Gastroesophageal sphincter (tissue), 4 donors: ENCODE measurements around the gene PTPN14. TPM values are rescaled to one million over a fixed set of nuclear protein-coding genes. Genes with fewer than 3 reads are reported as not detected.

Experiments used
- ATAC-seq: fragments of 150-250 bp; one replicate; pipeline ENCODE4 v1.9.1; 2016; ENCODE audit warnings: mild to moderate bottlenecking, moderate library complexity
- H3K27ac ChIP-seq, 4 donors: fragments of 200-600 bp; sonication (generic) in 3 of 4; 1 replicate in 3 of 4; 2 replicates in 1 of 4; pipeline ENCODE4 v1.5.1; 2016 to 2019
- H3K27me3 ChIP-seq: fragments of 200-600 bp; sonication (generic); one replicate; pipeline ENCODE4 v1.5.1; 2019
- H3K36me3 ChIP-seq, 2 donors: fragments of 200-600 bp; sonication (generic); one replicate each; pipeline ENCODE4 v1.5.1; 2019; ENCODE audit warnings: control low read depth in 1 of 2
- H3K4me1 ChIP-seq, 3 donors: fragments of 200-600 bp; sonication (generic); 1 replicate in 2 of 3; 2 replicates in 1 of 3; pipeline ENCODE4 v1.5.1; 2016 to 2019; ENCODE audit warnings: control low read depth in 2 of 3
- H3K4me3 ChIP-seq, 2 donors: fragments of 200-600 bp; sonication (generic); one replicate each; pipeline ENCODE4 v1.5.1; 2019; ENCODE audit warnings: mild to moderate bottlenecking in 1 of 2, moderate library complexity in 1 of 2
- H3K9me3 ChIP-seq, 3 donors: fragments of 200-600 bp; sonication (generic); one replicate each; pipeline ENCODE4 v1.5.1; 2017 to 2019; ENCODE audit warnings: control low read depth in 2 of 3
- CTCF ChIP-seq, 4 experiments: fragments of 200-600 bp in 2 of 4; fragments of 450-650 bp in 2 of 4; sonication (generic) in 1 of 4; IDR thresholded peaks; one replicate each; pipeline ENCODE4 v1.5.1; 2017 to 2019; ENCODE audit warnings: antibody characterized with exemption in 4 of 4, mild to moderate bottlenecking in 2 of 4, moderate library complexity in 2 of 4
- EP300 ChIP-seq: sonication (generic); formaldehyde crosslinking; IDR thresholded peaks from one replicate; pipeline ENCODE4 v1.6.1; 2017; ENCODE audit warnings: antibody characterized with exemption, mild to moderate bottlenecking
- POLR2A ChIP-seq, 2 donors: fragments of 450-650 bp; IDR thresholded peaks; one replicate each; pipeline ENCODE4 v1.6.1; 2017; ENCODE audit warnings: antibody characterized with exemption in 2 of 2, mild to moderate bottlenecking in 2 of 2, moderate library complexity in 1 of 2
- POLR2AphosphoS5 ChIP-seq: sonication (generic); formaldehyde crosslinking; IDR thresholded peaks from one replicate; pipeline ENCODE4 v1.6.1; 2017; ENCODE audit warnings: antibody characterized with exemption
- WGBS, 2 donors: methylation state at CpG; one replicate each; pipeline ENCODE4 v1.1.5; 2018; ENCODE audit warnings: low coverage in 1 of 2; 5-methylcytosine and 5-hydroxymethylcytosine counted together
- total RNA-seq, 4 donors: library from RNA; depleted of rRNA; stranded (reverse); fragments of >200 nt; gene quantifications; one replicate each; pipeline ENCODE4 v1.1.0, GENCODE V29; 2016

Gene PTPN14
- total RNA-seq, 4 donors from 2014 or later: 38.9 to 96.8 (median 75.4) TPM

- Histone ChIP-seq H3K27me3 (no peaks in the 10 kb centered on the region), H3K4me3 (no peak overlapping the region), H3K36me3 (no peaks in the 10 kb centered on the region), H3K27ac (peak overlapping the region; percentile 64 to 78 (median 71)), H3K9me3 (no peaks in the 10 kb centered on the region), H3K4me1 (peaks cover 18 to 100% (median 28%) of the 10 kb centered on the region in 3 donors)
- 31 to 37% methylated on average over 2 of the region's 2 CpGs for WGBS, 2 donors
- peak; percentile 43 for ATAC-seq
- TF ChIP-seq POLR2AphosphoS5 (peak; percentile 18), CTCF (IDR thresholded peaks at IDR 0.05) (no peak), EP300 (no peak), POLR2A (IDR thresholded peaks at IDR 0.05) (no peak)
Measured at GRCh38 chr1:214541693-214542092, 9.7 kb downstream of the PTPN14 start.

GRCh38 chr1:214541206-214541605, 10.2 kb downstream of the PTPN14 start:
- TF ChIP-seq POLR2A (IDR thresholded peaks at IDR 0.05) (no peak), EP300 (no peak), POLR2AphosphoS5 (no peak), CTCF (IDR thresholded peaks at IDR 0.05) (no peak)
- H3K4me3 ChIP-seq: no peak overlapping the region
- H3K36me3 ChIP-seq: no peaks in the 10 kb centered on the region
- no peaks in the 10 kb centered on the region for H3K27me3 ChIP-seq
- ATAC-seq: peak; percentile 37
- peak overlapping the region; percentile 64 to 78 (median 71) for H3K27ac ChIP-seq
- H3K9me3 ChIP-seq: no peaks in the 10 kb centered on the region
- 51% methylated on average over 2 of the region's 2 CpGs; no CpG with 5 or more reads in 1 of the 2 donors for WGBS, 2 donors
- H3K4me1 ChIP-seq: peaks cover 18 to 100% (median 28%) of the 10 kb centered on the region in 3 donors

GRCh38 chr1:214540324-214540723, 11.1 kb downstream of the PTPN14 start:
- Histone ChIP-seq H3K36me3 (no peaks in the 10 kb centered on the region), H3K27me3 (no peaks in the 10 kb centered on the region), H3K4me1 (peaks cover 18 to 99% (median 27%) of the 10 kb centered on the region in 3 donors), H3K27ac (peak overlapping the region; percentile 49 to 81 (median 71)), H3K9me3 (no peaks in the 10 kb centered on the region), H3K4me3 (no peak overlapping the region)
- no peak for TF ChIP-seq EP300
- TF ChIP-seq POLR2AphosphoS5: no peak
- no peak for TF ChIP-seq CTCF (IDR thresholded peaks at IDR 0.05)
- no peak for TF ChIP-seq POLR2A (IDR thresholded peaks at IDR 0.05)
- no peak for ATAC-seq
- WGBS, 2 donors: 16 to 59% methylated on average over 3 to 5 of the region's 5 CpGs

GRCh38 chr1:214538496-214538895, 12.9 kb downstream of the PTPN14 start:
- Histone ChIP-seq H3K27ac (peak overlapping the region; percentile 50 to 73 (median 64)), H3K36me3 (no peaks in the 10 kb centered on the region), H3K27me3 (no peaks in the 10 kb centered on the region), H3K4me3 (no peak overlapping the region), H3K9me3 (no peaks in the 10 kb centered on the region), H3K4me1 (peaks cover 18 to 81% (median 24%) of the 10 kb centered on the region in 3 donors)
- WGBS, 2 donors: 9 to 26% methylated on average over 3 of the region's 3 CpGs
- TF ChIP-seq CTCF (IDR thresholded peaks at IDR 0.05) (no peak), POLR2AphosphoS5 (no peak), POLR2A (IDR thresholded peaks at IDR 0.05) (no peak), EP300 (no peak)
- no peak for ATAC-seq

- ATAC-seq: no peak
- WGBS, 2 donors: 41 to 59% methylated on average over 4 of the region's 4 CpGs
Measured at GRCh38 chr1:214537872-214538473, 13.4 kb downstream of the PTPN14 start.

More at GRCh38 chr1:214537872-214538473, 13.4 kb downstream of the PTPN14 start:
- H3K36me3 ChIP-seq: peaks cover 0 to under 1% of the 10 kb centered on the region in 2 donors
- no peak overlapping the region for H3K4me3 ChIP-seq
- no peaks in the 10 kb centered on the region for H3K27me3 ChIP-seq
- no peak for TF ChIP-seq EP300
- no peak for TF ChIP-seq POLR2AphosphoS5
- no peak for TF ChIP-seq CTCF (IDR thresholded peaks at IDR 0.05)
- TF ChIP-seq POLR2A (IDR thresholded peaks at IDR 0.05): no peak
- H3K9me3 ChIP-seq: no peaks in the 10 kb centered on the region
- H3K27ac ChIP-seq: peak overlapping the region; percentile 50 to 73 (median 64)
- peaks cover 16 to 76% (median 24%) of the 10 kb centered on the region in 3 donors for H3K4me1 ChIP-seq
